Gastroesophageal sphincter (tissue), 4 donors: ENCODE data around the gene PLS3. TPM values are rescaled to one million over a fixed set of nuclear protein-coding genes. Genes with fewer than 3 reads are reported as not detected.

Experiments
- ATAC-seq: fragments of 150-250 bp; one replicate; pipeline ENCODE4 v1.9.1; 2016; ENCODE audit warnings: mild to moderate bottlenecking, moderate library complexity
- H3K27ac ChIP-seq, 4 donors: fragments of 200-600 bp; sonication (generic) in 3 of 4; 1 replicate in 3 of 4; 2 replicates in 1 of 4; pipeline ENCODE4 v1.5.1; 2016 to 2019
- H3K27me3 ChIP-seq: fragments of 200-600 bp; sonication (generic); one replicate; pipeline ENCODE4 v1.5.1; 2019
- H3K36me3 ChIP-seq, 2 donors: fragments of 200-600 bp; sonication (generic); one replicate each; pipeline ENCODE4 v1.5.1; 2019; ENCODE audit warnings: control low read depth in 1 of 2
- H3K4me1 ChIP-seq, 3 donors: fragments of 200-600 bp; sonication (generic); 1 replicate in 2 of 3; 2 replicates in 1 of 3; pipeline ENCODE4 v1.5.1; 2016 to 2019; ENCODE audit warnings: control low read depth in 2 of 3
- H3K4me3 ChIP-seq, 2 donors: fragments of 200-600 bp; sonication (generic); one replicate each; pipeline ENCODE4 v1.5.1; 2019; ENCODE audit warnings: mild to moderate bottlenecking in 1 of 2, moderate library complexity in 1 of 2
- H3K9me3 ChIP-seq, 3 donors: fragments of 200-600 bp; sonication (generic); one replicate each; pipeline ENCODE4 v1.5.1; 2017 to 2019; ENCODE audit warnings: control low read depth in 2 of 3
- CTCF ChIP-seq, 4 experiments: fragments of 200-600 bp in 2 of 4; fragments of 450-650 bp in 2 of 4; sonication (generic) in 1 of 4; IDR thresholded peaks; one replicate each; pipeline ENCODE4 v1.5.1; 2017 to 2019; ENCODE audit warnings: antibody characterized with exemption in 4 of 4, mild to moderate bottlenecking in 2 of 4, moderate library complexity in 2 of 4
- EP300 ChIP-seq: sonication (generic); formaldehyde crosslinking; IDR thresholded peaks from one replicate; pipeline ENCODE4 v1.6.1; 2017; ENCODE audit warnings: antibody characterized with exemption, mild to moderate bottlenecking
- POLR2A ChIP-seq, 2 donors: fragments of 450-650 bp; IDR thresholded peaks; one replicate each; pipeline ENCODE4 v1.6.1; 2017; ENCODE audit warnings: antibody characterized with exemption in 2 of 2, mild to moderate bottlenecking in 2 of 2, moderate library complexity in 1 of 2
- POLR2AphosphoS5 ChIP-seq: sonication (generic); formaldehyde crosslinking; IDR thresholded peaks from one replicate; pipeline ENCODE4 v1.6.1; 2017; ENCODE audit warnings: antibody characterized with exemption
- WGBS, 2 donors: methylation state at CpG; one replicate each; pipeline ENCODE4 v1.1.5; 2018; ENCODE audit warnings: low coverage in 1 of 2; 5-methylcytosine and 5-hydroxymethylcytosine counted together
- total RNA-seq, 4 donors: library from RNA; depleted of rRNA; stranded (reverse); fragments of >200 nt; gene quantifications; one replicate each; pipeline ENCODE4 v1.1.0, GENCODE V29; 2016

PLS3 gene
- total RNA-seq, 4 donors from 2014 or later = 83.5 to 134 (median 114) TPM

- no peak for TF ChIP-seq EP300
- TF ChIP-seq CTCF (IDR thresholded peaks at IDR 0.05) = no peak
- no peak for TF ChIP-seq POLR2A (IDR thresholded peaks at IDR 0.05)
- TF ChIP-seq POLR2AphosphoS5 = no peak
- Histone ChIP-seq H3K4me1 (no peaks in the 10 kb centered on the region), H3K27ac (no peak overlapping the region), H3K36me3 (no peaks in the 10 kb centered on the region), H3K9me3 (no peaks in the 10 kb centered on the region), H3K27me3 (no peaks in the 10 kb centered on the region), H3K4me3 (no peak overlapping the region)
- WGBS, 2 donors = 71 to 100% methylated on average over 1 to 4 of the region's 7 CpGs
- ATAC-seq = no peak
Measured at GRCh38 chrX:115525486-115525885, 35.5 kb upstream of the PLS3 start.

GRCh38 chrX:115531818-115532403 is 29.1 kb upstream of the PLS3 start:
- H3K4me1 ChIP-seq = no peaks in the 10 kb centered on the region
- H3K9me3 ChIP-seq = no peaks in the 10 kb centered on the region
- WGBS, 2 donors = 67 to 77% methylated on average over 2 to 4 of the region's 4 CpGs
- no peak overlapping the region for H3K4me3 ChIP-seq
- no peak for ATAC-seq
- H3K27me3 ChIP-seq = no peaks in the 10 kb centered on the region
- TF ChIP-seq POLR2AphosphoS5 (no peak), POLR2A (IDR thresholded peaks at IDR 0.05) (no peak), CTCF (IDR thresholded peaks at IDR 0.05) (no peak), EP300 (no peak)
- H3K27ac ChIP-seq = no peak overlapping the region
- no peaks in the 10 kb centered on the region for H3K36me3 ChIP-seq

GRCh38 chrX:115533485-115533884 is 27.5 kb upstream of the PLS3 start:
- no peak for ATAC-seq
- no peaks in the 10 kb centered on the region for H3K4me1 ChIP-seq
- no peak overlapping the region for H3K4me3 ChIP-seq
- 43 to 50% methylated on average over 1 of the region's 1 CpG for whole genome bisulfite sequencing, 2 donors
- H3K36me3 ChIP-seq = no peaks in the 10 kb centered on the region
- no peak overlapping the region for H3K27ac ChIP-seq
- no peaks in the 10 kb centered on the region for H3K27me3 ChIP-seq
- no peak for TF ChIP-seq CTCF (IDR thresholded peaks at IDR 0.05)
- TF ChIP-seq EP300 = no peak
- TF ChIP-seq POLR2A (IDR thresholded peaks at IDR 0.05) = no peak
- TF ChIP-seq POLR2AphosphoS5 = no peak
- no peaks in the 10 kb centered on the region for H3K9me3 ChIP-seq

- Histone ChIP-seq H3K9me3 (no peaks in the 10 kb centered on the region), H3K27ac (no peak overlapping the region), H3K4me3 (no peak overlapping the region), H3K36me3 (no peaks in the 10 kb centered on the region), H3K4me1 (no peaks in the 10 kb centered on the region), H3K27me3 (no peaks in the 10 kb centered on the region)
- ATAC-seq = no peak
- TF ChIP-seq EP300 = no peak
- no peak for TF ChIP-seq CTCF (IDR thresholded peaks at IDR 0.05)
- TF ChIP-seq POLR2AphosphoS5 = no peak
- no peak for TF ChIP-seq POLR2A (IDR thresholded peaks at IDR 0.05)
- 100% methylated on average over 1 of the region's 1 CpG for WGBS, 2 donors
Measured at GRCh38 chrX:115534383-115534782, 26.6 kb upstream of the PLS3 start.

GRCh38 chrX:115535421-115535820 is 25.6 kb upstream of the PLS3 start:
- Histone ChIP-seq H3K9me3 (no peaks in the 10 kb centered on the region), H3K4me3 (no peak overlapping the region), H3K27ac (no peak overlapping the region), H3K4me1 (no peaks in the 10 kb centered on the region), H3K27me3 (no peaks in the 10 kb centered on the region), H3K36me3 (no peaks in the 10 kb centered on the region)
- ATAC-seq = no peak
- TF ChIP-seq POLR2AphosphoS5 (no peak), CTCF (IDR thresholded peaks at IDR 0.05) (no peak), POLR2A (IDR thresholded peaks at IDR 0.05) (no peak), EP300 (no peak)
